Fibroblast of lung (primary cell): Measurements from ENCODE around the gene WAPL. TPM values are rescaled to one million over a fixed set of nuclear protein-coding genes. Genes with fewer than 3 reads are reported as not detected.
"Not testable (repeated sequence)": the region's sequence is repeated elsewhere in the genome, so short reads cannot be mapped to it uniquely, and the experiment has no call there.

Experiments used
- DNase-seq, 2 donors: peaks; one replicate each; pipeline versions ENCODE4 v3.0.0 to v3.0.0-alpha.2; 2010; ENCODE audit warnings: low read depth in 2 of 2
- H2AFZ ChIP-seq: 2 replicates; pipeline ENCODE4 v1.5.1; 2012; ENCODE audit warnings: low read length, control low read depth, inconsistent platforms
- H3K27ac ChIP-seq: 2 replicates; pipeline ENCODE4 v1.5.1; 2011; ENCODE audit warnings: low read length, control low read depth; ENCODE audit not compliant: insufficient read depth
- H3K27me3 ChIP-seq: 2 replicates; pipeline ENCODE4 v1.5.1; 2011; ENCODE audit warnings: mild to moderate bottlenecking, low read length; ENCODE audit not compliant: control insufficient read depth, insufficient read depth
- H3K36me3 ChIP-seq: 2 replicates; pipeline ENCODE4 v1.5.1; 2011; ENCODE audit warnings: low read length; ENCODE audit not compliant: control insufficient read depth, insufficient read depth
- H3K4me1 ChIP-seq: 2 replicates; pipeline ENCODE4 v1.5.1; 2011; ENCODE audit warnings: low read length; ENCODE audit not compliant: control insufficient read depth, insufficient read depth; ENCODE audit errors: extremely low read depth
- H3K4me2 ChIP-seq: 2 replicates; pipeline ENCODE4 v1.5.1; 2011; ENCODE audit warnings: low read length, control low read depth; ENCODE audit not compliant: insufficient read depth; ENCODE audit errors: extremely low read depth
- H3K4me3 ChIP-seq, 4 experiments: fragments of 200-600 bp in 1 of 4; sonication (generic) in 1 of 4; replicated peaks in 1 of 4; 2 replicates each; pipeline ENCODE4 v1.5.1; 2011 to 2016; ENCODE audit warnings: low read length in 4 of 4, low read depth in 3 of 4, mild to moderate bottlenecking in 3 of 4, control low read depth in 2 of 4, inconsistent platforms in 1 of 4, mixed read lengths in 1 of 4; ENCODE audit not compliant: insufficient read depth in 1 of 4; ENCODE audit errors: control extremely low read depth in 1 of 4
- H3K79me2 ChIP-seq: 2 replicates; pipeline ENCODE4 v1.5.1; 2012; ENCODE audit warnings: mild to moderate bottlenecking, low read length, inconsistent platforms; ENCODE audit not compliant: control insufficient read depth, insufficient read depth
- H3K9ac ChIP-seq: 2 replicates; pipeline ENCODE4 v1.5.1; 2011; ENCODE audit warnings: mild to moderate bottlenecking, low read length, control low read depth; ENCODE audit not compliant: insufficient read depth
- H3K9me3 ChIP-seq: 2 replicates; pipeline ENCODE4 v1.5.1; 2012; ENCODE audit warnings: low read depth, low read length; ENCODE audit not compliant: control insufficient read depth, insufficient read depth
- H4K20me1 ChIP-seq: 2 replicates; pipeline ENCODE4 v1.5.1; 2011; ENCODE audit warnings: low read length; ENCODE audit not compliant: control insufficient read depth, insufficient read depth; ENCODE audit errors: extremely low read depth
- EZH2 ChIP-seq: IDR thresholded peaks from 2 replicates; pipeline ENCODE4 v1.5.1; 2012; ENCODE audit warnings: low read length, control low read depth, mild to moderate bottlenecking; ENCODE audit errors: missing control alignments
- polyA plus RNA-seq, 2 donors: library from polyadenylated mRNA; depleted of rRNA in 1 of 2; stranded (reverse) in 1 of 2; unstranded in 1 of 2; fragments of >200 nt; gene quantifications; 2 replicates each; pipeline ENCODE4 v1.2.1, GENCODE V29; 2011 to 2012; ENCODE audit warnings: missing spikeins in 1 of 2
- total RNA-seq: library from RNA; depleted of rRNA; stranded (reverse); fragments of >200 nt; gene quantifications from 2 replicates; pipeline ENCODE4 v1.2.1, GENCODE V29; 2014
- TF ChIP-seq, protein P1 (sequence below), 2 donors: IDR thresholded peaks in 1 of 2; conservative IDR thresholded peaks in 1 of 2; 1 replicate in 1 of 2; 2 replicates in 1 of 2; pipeline ENCODE4 v1.5.1; 2011 to 2012; ENCODE audit warnings: low read length in 2 of 2, control low read depth in 1 of 2, inconsistent platforms in 1 of 2, low read depth in 1 of 2, mild to moderate bottlenecking in 1 of 2

The WAPL gene
- total and polyA plus RNA-seq, 2 donors (not counting 1 experiment from before 2014, with no cell fraction given): 24.6 to 50.4 TPM

DNA sequence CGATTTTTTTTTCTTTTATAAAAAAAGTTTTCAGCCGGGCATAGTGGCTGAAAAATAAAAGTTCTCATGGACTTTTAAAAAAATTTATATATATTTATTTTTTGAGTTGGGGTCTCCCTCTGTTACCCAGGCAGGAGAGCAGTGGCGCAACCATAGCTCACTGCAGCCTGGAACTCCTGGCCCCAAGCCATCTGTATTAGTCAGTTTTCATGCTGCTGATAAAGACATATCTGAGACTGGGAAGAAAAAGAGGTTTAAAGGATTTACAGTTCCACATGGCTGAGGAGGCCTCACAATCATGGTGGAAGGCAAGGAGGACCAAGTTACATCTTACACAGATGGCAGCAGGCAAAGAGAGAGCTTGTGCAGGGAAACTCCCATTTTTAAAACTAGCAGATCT, 37.1 kb upstream of the WAPL start:
- H3K27ac ChIP-seq, H3K36me3 ChIP-seq, H3K27me3 ChIP-seq, H2AFZ ChIP-seq, H3K4me2 ChIP-seq, H3K79me2 ChIP-seq, H3K4me1 ChIP-seq, H3K4me3 ChIP-seq, H3K9ac ChIP-seq, H3K9me3 ChIP-seq, H4K20me1 ChIP-seq: not testable (repeated sequence)
- peak; percentile 23 to 45 for DNase-seq

DNA sequence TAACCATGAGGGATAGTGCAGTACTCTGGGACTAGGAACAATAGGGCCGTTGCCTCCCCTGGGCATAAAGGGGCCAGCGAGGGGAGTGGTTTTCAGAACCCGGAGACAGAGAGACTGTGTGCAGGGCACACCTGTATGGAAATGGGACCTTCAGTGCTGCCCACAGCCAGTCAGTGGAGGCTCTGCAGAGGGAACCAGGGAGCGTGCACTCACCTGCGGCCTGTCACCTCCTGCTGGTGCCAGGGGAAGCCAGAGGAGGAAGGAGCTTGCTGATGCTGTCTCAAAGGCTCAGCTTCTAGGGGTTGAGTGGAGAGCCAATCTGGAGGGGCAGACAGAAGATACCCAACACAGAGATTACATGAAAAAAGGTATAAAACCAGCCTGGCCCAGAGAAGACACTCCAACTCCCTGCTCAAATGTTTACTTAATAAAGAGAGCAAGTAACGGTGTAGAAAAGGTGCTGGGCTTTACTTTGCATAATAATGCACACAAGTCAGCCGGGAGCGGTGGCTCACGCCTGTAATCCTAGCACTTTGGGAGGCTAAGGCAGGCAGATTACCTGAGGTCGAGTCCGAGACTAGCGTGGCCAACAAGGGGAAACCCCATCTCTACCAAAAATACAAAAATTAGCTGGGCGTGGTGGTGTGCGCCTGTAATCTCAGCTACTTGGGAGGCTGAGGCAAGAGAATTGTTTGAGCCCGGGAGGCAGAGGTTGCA, 35.5 kb upstream of the WAPL start:
- no peaks in the 10 kb centered on the region for H3K36me3 ChIP-seq

DNA sequence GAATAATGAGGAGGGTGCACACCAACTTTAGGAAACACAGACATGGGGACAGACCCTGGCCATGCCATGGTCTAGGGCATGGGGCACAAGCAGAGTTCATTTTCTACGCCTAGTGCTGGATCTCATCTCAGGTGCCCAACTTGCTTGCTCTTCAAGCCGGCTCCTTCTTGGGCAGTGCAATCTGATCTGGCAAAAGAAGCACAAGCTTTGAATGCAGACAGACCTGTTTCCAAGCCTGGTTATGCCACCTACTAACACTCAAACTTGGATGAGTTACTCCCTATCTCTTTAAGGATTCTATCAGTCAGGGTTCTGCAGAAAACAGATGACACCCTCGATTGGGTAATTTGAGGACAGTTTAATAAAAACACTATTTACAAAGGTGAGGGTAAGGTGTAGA, 34.9 kb upstream of the WAPL start:
- TF ChIP-seq, protein P1, sequence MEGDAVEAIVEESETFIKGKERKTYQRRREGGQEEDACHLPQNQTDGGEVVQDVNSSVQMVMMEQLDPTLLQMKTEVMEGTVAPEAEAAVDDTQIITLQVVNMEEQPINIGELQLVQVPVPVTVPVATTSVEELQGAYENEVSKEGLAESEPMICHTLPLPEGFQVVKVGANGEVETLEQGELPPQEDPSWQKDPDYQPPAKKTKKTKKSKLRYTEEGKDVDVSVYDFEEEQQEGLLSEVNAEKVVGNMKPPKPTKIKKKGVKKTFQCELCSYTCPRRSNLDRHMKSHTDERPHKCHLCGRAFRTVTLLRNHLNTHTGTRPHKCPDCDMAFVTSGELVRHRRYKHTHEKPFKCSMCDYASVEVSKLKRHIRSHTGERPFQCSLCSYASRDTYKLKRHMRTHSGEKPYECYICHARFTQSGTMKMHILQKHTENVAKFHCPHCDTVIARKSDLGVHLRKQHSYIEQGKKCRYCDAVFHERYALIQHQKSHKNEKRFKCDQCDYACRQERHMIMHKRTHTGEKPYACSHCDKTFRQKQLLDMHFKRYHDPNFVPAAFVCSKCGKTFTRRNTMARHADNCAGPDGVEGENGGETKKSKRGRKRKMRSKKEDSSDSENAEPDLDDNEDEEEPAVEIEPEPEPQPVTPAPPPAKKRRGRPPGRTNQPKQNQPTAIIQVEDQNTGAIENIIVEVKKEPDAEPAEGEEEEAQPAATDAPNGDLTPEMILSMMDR (conservative IDR thresholded peaks at IDR 0.05 in 1 of 2, IDR thresholded peaks at IDR 0.05 in 1 of 2; ENCODE audit: low read depth in 1 of 2, low read length in 2 of 2): no peak
- no peak for TF ChIP-seq EZH2
- no peak overlapping the region for H3K4me2 ChIP-seq
- no peaks in the 10 kb centered on the region for H3K4me1 ChIP-seq
- H3K79me2 ChIP-seq: no peaks in the 10 kb centered on the region
- H3K4me3 ChIP-seq: no peak overlapping the region
- H3K27ac ChIP-seq: no peak overlapping the region
- no peaks in the 10 kb centered on the region for H3K9me3 ChIP-seq
- H3K27me3 ChIP-seq: no peaks in the 10 kb centered on the region
- H3K36me3 ChIP-seq: no peaks in the 10 kb centered on the region
- no peaks in the 10 kb centered on the region for H4K20me1 ChIP-seq
- H3K9ac ChIP-seq: no peak overlapping the region
- no peak overlapping the region for H2AFZ ChIP-seq
- no peak for DNase-seq

More for the DNA sequence above, 35.5 kb upstream of the WAPL start:
- no peak overlapping the region for H2AFZ ChIP-seq
- no peaks in the 10 kb centered on the region for H3K4me1 ChIP-seq
- H3K9me3 ChIP-seq: no peaks in the 10 kb centered on the region
- no peaks in the 10 kb centered on the region for H3K27me3 ChIP-seq
- H3K79me2 ChIP-seq: no peaks in the 10 kb centered on the region
- no peak for DNase-seq
- no peak for TF ChIP-seq EZH2
- TF ChIP-seq, protein P1 (conservative IDR thresholded peaks at IDR 0.05 in 1 of 2, IDR thresholded peaks at IDR 0.05 in 1 of 2; ENCODE audit: low read depth in 1 of 2, low read length in 2 of 2): no peak
- H3K9ac ChIP-seq: no peak overlapping the region
- H3K4me3 ChIP-seq: no peak overlapping the region
- no peak overlapping the region for H3K27ac ChIP-seq
- H3K4me2 ChIP-seq: no peak overlapping the region
- no peaks in the 10 kb centered on the region for H4K20me1 ChIP-seq
